Stimulated activated CD8-positive, alpha-beta memory T cell treated with anti-CD3 and anti-CD28 coated beads, Interleukin-4, amount 100 ng/mL, for 48 hours (primary cell): ENCODE results near the gene LONP2.
"Not testable (repeated sequence)": the region's sequence is repeated elsewhere in the genome, so short reads cannot be mapped to it uniquely, and the experiment has no call there.

Experiments used
- DNase-seq: peaks from one replicate; pipeline ENCODE4 v3.0.0-alpha.2; 2020

The LONP2 gene

GRCh38 chr16:48295488-48296281, 51.6 kb downstream of the LONP2 start:
- DNase-seq = no peak

GRCh38 chr16:48299471-48299870, 55.4 kb downstream of the LONP2 start:
- no peak for DNase-seq

GRCh38 chr16:48300391-48300856, 56.3 kb downstream of the LONP2 start:
- DNase-seq = no peak

- no peak for DNase-seq
Observed at GRCh38 chr16:48308535-48308934, 64.4 kb downstream of the LONP2 start.

GRCh38 chr16:48310908-48311641, 67.0 kb downstream of the LONP2 start:
- no peak for DNase-seq

- not testable (repeated sequence) for DNase-seq
Observed at GRCh38 chr16:48313905-48314304, 69.8 kb downstream of the LONP2 start.

- no peak for DNase-seq
Observed at GRCh38 chr16:48317026-48317425, 72.9 kb downstream of the LONP2 start.

- DNase-seq = no peak
Observed at GRCh38 chr16:48317614-48318315, 73.7 kb downstream of the LONP2 start.

- no peak for DNase-seq
Observed at GRCh38 chr16:48318630-48319029, 74.5 kb downstream of the LONP2 start.

GRCh38 chr16:48321317-48322036, 77.4 kb downstream of the LONP2 start:
- no peak for DNase-seq

- DNase-seq = no peak
Observed at GRCh38 chr16:48323783-48324775, 80.0 kb downstream of the LONP2 start.

GRCh38 chr16:48326915-48327314, 82.8 kb downstream of the LONP2 start:
- no peak for DNase-seq

GRCh38 chr16:48329138-48329537, 85.0 kb downstream of the LONP2 start:
- DNase-seq = no peak

GRCh38 chr16:48330189-48330840, 86.2 kb downstream of the LONP2 start:
- no peak for DNase-seq

- no peak for DNase-seq
Observed at GRCh38 chr16:48330841-48331192, 86.7 kb downstream of the LONP2 start.

- DNase-seq = no peak
Observed at GRCh38 chr16:48332978-48333377, 88.9 kb downstream of the LONP2 start.

- no peak for DNase-seq
Observed at GRCh38 chr16:48334325-48334724, 90.2 kb downstream of the LONP2 start.

- DNase-seq = no peak
Observed at GRCh38 chr16:48335961-48336360, 91.9 kb downstream of the LONP2 start.

GRCh38 chr16:48340054-48340453, 96.0 kb downstream of the LONP2 start:
- no peak for DNase-seq

- no peak for DNase-seq
Observed at GRCh38 chr16:48342591-48342990, 98.5 kb downstream of the LONP2 start.
